Activated CD4-positive, alpha-beta T cell treated with anti-CD3 and anti-CD28 coated beads for 4 hours (primary cell): ENCODE results near the gene ADAM12.

Experiments used
- DNase-seq, 2 donors: peaks; one replicate each; pipeline ENCODE4 v3.0.0-alpha.2; 2020

Gene ADAM12

DNA sequence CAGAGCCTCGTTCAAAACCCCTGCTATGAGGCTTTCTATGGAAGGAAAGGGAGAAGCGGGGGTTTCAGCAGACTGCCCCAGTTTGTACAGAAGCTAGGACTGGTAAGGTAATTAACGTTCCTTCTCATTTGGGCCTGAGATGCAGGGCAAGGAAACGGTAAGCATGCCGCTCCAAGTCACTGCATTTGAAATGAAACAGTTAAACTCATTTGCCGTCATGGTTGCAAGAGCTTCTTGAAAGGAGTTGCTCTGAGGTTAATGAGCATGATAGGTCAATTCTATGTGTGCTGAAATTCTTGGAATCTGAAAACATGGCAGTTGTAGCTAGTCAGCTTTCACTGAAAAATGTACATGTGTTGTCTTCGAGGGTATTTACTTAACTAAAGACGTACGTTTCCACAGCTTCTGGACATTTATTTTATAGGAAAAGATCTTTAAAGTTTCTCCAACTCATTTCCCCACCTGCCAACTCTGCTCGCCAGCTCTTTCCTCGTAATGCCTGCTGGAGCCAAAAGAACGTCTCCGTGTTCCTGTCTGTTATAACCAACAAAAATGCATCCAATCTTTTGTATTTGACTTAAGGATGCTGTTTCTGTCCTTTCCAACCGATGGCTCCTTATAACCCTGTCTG lies 73.3 kb downstream of the ADAM12 start:
- no peak for DNase-seq

DNA sequence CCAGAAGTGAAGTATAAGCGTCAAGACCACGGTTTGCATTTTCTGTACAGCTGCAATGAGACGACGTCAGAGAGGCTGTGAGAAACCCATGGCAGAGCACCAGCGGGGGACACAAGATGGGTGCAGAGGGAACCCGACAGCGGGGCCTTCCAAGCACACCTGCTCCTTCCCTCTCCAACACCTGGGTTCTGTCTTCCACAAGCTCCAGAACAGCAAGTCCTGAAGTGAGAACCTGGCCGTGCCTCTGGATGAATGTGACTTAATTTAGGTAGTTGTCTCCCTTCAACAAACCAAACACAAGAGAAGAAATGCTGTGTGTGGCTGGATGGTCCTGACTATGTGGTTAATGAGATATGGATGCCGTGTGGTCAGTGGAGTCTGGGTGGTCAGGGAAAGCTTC lies 76.1 kb downstream of the ADAM12 start:
- no peak for DNase-seq

DNA sequence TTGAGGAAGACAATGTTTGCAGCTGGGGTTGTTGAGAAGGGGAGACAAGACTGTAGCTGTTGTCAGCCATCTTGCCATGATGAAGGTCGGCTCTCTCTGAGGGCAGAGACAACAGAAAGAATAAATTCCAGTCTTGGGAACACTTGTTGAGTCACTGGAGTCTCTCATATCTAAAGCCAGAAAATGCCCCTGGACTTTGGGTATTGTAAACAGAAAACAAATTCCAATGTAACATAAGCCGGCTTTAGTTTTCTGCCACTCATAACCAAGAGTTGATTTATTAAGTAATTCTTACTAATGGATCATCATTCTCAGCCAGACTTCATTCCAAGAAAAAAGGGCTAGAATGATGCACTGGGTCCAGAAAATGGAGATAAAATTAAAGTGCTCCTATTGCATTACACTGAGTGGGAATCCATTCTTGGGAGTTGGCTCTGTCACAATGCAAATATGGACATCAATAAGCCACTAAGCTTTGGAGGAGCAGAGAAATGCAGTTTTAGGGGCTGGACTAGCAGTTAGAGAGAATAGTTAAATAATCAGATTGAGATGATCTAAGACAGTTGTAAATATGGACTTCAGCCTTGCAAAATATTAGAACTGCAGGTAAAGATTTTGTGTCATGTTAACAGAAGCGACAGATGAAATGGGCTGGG lies 78.9 kb downstream of the ADAM12 start:
- no peak for DNase-seq

DNA sequence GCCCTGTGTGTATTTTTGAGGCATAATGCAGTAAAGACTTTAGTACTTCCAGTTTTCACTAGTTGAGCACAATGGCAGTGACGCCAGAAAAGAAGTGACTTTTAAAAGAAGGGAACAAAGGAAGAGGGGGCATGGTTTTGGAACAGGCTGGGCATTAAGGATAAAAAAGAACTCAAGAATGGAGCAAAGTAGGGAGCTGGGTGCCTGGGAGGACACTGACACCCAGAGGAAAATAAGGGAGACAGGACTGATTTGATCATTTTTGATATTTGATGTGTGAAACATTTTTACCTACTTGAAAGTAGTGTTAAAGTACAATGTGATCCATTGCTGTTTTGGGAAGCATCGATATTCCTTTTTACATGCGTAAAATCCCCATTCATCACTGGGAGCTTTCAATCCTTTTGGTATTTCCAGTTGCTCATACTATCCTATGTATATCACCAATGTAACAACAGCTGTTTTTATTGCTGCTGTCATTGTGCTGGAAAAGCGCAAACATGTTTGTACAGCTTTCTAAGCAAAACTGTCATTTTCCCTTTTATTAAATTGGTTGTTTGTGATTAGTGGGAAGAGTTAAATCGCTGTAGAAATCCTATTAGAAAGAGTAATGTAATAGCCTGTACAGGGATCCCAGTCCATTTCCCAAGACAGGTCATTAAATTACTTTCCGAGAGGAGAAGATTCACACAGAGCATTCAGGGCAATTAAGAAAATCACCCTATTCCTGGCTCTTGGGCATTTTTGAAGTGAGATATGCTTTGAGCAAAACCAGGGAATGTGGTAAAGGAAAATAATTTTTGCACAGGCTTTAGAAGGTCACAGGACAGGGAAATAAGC lies 85.2 kb downstream of the ADAM12 start:
- no peak for DNase-seq

DNA sequence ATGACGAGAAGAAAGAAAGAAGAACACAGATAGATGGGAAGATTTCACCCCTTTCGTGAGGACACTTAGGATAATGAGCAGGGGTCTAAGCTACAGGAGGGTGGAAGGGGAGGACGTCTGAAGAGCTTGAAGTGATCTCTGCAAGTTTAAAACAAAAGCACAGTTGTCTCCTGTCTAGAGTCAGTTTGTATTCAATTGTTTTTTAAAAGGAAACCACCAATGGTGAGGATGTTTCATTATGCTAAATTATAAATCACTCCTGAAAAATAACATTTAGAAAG lies 85.9 kb downstream of the ADAM12 start:
- no peak for DNase-seq

DNA sequence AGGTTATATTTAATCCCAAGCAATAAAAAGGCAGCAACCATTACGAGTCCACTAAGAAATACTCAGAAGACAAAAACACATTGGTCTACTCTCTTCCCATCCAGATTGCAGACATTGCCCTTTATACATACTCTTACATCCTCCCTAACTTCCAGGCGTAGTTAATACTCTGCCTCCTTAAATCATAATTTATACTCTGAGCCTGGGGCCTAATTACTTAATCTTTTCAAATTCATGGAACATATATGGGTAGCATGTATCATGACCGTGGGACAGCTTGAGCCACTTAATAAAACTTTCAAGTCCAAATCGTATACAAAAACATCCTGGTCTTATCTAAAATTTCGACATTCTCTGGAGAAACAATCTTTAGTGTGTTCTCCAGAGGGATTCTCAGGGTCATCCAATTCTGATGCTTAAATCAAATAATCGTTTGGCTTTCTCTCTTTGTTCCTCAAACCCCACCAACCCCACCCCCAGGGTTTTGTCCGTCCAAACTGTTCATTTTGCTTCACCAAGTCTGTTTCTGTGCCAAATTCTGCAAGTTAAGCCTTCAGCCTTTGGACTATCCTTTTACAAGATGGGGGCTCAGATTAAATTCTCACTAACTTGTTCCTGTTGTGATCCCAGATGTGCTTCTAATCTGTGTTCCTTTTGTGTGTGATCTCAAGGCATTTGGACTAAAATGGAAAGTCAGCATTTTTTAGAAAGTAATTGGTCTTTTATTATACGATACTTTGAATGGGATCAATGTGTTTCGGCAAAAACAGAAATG lies 86.4 kb downstream of the ADAM12 start:
- no peak for DNase-seq

DNA sequence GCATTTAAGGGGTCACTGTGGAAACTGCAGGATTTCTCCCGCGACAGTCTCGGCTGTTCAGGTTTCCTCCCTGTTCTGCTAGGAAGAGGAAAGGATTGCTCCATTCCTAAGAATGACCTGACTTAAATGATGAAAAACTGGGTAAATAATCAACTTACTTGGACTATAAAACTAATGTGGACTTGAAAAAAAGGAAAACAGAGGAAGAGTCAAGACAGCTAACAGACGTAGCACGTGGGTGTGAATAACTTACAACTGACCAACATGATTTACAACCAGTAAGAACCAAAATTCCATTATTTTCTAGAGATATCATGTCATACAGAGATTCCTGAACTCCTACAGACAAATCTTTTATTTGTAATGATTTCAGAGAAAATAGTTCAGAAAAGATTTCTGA lies 93.8 kb downstream of the ADAM12 start:
- DNase-seq, result no peak

DNA sequence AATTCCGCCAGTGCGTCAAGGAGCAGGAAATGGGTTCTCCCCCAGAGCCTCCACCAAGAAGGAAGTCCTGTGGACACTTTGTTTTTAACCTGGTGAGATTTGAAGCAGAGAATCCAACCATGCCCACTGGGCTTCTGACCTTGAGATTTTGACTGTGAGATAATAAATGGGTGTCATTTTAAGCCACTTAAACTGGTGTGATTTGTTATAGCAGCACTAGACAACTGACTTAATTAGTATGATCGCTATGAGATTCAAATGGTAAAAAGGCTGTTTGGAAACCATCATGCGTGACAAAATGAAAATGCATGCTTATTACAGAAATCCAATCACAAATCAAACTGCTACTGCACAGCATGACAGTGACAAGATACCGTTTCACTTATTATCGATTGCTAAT lies 98.0 kb downstream of the ADAM12 start:
- no peak for DNase-seq

DNA sequence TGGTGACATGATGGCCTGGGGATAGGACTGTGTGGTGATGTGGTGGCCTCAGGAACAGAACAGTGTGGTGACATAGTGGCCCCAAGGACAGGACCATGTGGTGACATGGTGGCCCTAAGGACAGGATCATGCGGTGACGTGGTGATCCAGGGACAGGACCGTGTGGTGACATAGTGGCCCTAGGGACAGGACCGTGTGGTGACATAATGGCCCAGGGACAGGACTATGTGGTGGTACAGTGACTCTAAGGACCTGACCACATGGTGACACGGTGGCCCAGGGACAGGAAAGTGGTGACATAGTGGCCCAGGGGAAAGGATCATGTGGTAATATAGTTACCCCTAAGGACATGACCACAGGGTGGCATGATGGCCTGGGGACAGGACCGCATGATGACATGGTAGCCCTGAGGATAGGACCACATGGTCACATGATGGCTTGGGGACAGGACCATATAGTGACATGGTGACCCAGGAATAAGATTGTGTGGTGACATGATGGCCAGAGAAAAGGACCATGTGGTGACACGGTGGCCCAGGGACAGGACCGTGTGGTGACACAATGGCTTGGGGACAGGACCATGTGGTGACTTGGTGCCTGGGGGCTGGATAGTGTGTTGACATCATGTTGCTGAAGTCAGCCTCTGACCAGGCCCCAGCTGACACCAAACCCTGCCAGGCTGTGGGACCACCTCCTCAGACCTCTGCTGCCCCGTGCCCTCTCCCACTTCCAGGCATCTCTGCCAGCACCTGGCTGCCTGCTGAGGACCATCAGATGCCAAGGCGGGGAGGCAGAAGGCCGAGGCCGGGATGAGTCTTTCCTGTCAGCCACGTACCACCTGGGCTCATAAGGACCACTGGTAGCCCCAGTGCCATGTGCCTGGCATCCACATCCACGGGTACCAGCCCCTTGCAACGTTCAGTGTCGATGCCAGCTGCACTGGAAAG lies 99.5 kb downstream of the ADAM12 start:
- no peak for DNase-seq

DNA sequence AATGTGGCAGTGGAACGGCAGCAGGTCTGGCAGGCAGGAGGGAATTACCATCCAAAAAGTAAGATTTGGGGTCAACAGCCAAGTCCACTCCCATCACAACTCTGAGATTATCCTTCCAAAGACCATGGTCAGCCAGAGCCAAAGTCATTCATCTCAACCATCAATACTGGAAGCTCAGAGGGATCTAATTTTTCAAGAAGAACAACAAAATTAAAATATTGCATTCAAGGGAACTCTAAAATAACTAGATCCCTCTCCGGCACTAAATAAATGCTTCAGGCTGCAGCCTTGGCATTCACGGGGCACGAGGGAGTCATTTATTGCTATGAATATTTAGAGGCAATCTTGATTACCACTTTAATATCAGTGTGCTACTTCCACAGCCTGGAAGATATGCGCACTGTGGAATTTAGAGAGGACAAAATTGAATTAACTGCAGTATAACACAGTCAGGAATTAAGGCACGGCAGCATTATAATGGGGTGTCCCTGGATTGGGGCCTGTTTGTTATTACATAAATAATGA lies 102.0 kb downstream of the ADAM12 start:
- no peak for DNase-seq

DNA sequence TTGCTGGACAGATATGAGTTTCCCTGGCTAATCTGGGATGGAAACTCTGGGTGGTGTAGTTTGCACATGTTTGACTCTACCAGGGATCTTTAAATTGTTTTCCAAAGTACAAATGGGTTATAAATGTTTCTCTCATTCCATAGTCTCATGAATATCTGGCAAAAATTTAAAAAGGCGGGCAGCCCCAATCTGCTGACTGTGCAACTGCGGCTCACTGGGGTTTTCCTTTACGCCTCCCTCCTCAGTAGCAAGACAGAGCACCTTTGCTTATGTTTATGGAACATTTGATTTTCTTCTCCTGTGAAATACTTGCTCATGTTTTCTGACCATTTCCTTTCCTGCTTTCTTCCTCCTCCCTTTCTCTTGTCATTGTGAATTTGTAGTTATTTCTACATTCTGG lies 105.0 kb downstream of the ADAM12 start:
- DNase-seq, result no peak

DNA sequence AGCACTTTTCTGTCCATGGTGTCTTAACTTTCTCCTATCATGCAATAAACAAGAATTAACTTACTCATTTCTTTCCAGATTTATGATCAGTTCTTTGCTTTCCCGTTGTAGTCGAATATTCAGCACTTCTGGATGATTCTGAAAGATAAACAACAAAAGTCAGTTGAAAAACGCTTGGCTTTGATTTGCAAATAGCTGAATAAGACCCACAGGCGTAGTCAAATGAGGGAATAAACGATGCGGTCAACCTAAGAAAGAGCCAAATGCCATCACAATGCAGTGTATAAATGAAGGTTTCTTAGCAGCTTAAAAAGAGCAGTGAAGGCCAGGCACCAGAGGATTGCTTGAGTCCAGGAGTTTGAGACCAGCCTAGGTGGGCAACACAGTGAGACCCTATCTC lies 109.4 kb downstream of the ADAM12 start:
- no peak for DNase-seq

DNA sequence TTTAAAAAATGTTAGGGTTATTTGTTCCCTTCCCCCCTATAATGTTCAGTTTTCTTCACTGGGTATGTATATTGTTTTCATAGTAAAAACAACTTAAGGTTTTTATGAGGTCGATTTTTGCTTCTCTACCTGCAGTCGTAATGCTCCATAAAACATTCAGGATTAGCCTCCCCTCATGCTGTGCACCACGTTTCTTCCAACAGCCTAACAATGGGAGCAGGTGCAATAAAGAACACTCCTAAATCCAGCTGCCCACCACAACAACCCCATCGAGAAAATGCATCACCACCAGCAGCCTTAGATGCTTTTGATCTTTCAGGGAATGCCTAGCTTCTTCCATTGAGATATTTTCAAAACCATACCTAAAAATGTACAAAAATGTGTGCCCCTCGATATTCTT lies 111.1 kb downstream of the ADAM12 start:
- DNase-seq, result no peak

DNA sequence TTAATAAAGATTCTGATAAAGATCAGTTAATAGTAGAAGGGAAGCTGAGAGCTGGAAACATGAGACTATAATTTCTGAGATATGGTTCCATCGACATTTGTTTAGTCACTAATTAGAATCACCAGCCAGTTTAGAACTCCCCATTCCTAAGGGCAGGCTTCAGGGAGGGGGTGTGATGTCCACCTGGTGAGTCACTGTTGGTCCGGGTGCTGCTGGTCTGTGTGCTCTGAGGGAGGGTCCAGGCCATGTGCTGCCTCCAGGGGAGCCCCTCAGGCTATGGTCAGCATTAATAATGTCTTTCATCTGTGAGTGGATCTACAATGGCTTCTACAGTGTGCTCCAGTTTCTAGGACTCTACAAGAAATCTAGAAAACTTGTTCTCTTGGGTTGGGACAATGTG lies 115.8 kb downstream of the ADAM12 start:
- no peak for DNase-seq

DNA sequence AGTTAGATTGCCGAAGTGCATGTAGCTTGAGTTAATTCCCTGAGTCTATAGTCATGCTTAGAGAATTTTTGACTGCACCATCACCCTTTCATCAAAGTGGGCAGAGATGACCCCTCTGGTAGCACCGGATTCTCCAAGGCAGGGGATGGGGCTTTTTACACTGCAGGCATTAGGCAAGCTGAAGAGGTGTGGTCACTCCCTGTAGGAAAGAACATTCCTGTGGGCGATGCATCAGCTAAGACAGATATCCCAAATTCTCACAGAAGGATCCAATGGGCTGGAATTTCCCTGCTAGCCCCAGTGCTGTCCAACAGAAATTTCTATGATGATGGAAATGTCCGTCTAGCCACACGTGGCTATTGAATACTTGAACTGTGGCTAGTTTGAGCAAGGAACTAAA lies 118.2 kb downstream of the ADAM12 start:
- DNase-seq, result no peak

DNA sequence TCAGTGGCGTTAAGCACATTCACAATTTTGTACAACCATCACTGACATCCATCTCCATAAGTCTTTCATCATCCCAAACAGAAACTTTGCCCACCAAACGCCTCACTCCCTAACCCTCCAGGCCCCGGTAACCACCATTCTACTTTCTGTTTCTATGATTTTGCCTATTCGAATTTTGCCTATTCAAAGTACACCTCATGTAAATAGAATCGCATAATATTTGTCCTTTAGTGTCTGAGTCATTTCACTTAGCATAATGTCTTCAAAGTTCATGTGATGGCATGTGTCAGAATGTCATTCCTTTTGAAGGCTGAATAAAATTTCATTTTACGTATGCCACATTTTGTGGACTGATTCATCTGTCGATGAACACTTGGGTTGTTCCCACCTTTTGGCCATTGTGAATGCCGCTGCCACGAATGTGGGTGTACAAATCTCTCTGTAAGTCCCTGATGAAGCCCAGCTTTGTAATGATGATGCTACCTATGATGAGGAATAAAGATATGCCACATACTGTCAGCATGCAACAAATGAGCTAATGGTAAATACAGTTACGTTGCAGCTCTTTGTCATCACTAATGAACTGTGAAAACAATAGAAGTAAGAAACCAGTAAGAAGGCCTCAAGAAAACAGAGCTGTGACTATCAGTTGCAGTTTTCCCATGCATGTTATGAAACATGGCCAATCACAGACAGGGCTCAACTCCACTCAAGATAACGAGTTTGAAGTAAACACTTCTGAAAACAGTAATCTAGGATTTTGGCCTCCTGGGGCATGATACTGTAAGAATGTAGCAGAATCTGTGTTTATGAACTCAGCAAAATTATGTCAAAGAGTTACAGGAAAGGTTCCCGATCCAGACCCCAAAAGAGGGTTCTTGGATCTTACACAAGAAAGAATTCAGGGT lies 120.0 kb downstream of the ADAM12 start:
- DNase-seq, result no peak

DNA sequence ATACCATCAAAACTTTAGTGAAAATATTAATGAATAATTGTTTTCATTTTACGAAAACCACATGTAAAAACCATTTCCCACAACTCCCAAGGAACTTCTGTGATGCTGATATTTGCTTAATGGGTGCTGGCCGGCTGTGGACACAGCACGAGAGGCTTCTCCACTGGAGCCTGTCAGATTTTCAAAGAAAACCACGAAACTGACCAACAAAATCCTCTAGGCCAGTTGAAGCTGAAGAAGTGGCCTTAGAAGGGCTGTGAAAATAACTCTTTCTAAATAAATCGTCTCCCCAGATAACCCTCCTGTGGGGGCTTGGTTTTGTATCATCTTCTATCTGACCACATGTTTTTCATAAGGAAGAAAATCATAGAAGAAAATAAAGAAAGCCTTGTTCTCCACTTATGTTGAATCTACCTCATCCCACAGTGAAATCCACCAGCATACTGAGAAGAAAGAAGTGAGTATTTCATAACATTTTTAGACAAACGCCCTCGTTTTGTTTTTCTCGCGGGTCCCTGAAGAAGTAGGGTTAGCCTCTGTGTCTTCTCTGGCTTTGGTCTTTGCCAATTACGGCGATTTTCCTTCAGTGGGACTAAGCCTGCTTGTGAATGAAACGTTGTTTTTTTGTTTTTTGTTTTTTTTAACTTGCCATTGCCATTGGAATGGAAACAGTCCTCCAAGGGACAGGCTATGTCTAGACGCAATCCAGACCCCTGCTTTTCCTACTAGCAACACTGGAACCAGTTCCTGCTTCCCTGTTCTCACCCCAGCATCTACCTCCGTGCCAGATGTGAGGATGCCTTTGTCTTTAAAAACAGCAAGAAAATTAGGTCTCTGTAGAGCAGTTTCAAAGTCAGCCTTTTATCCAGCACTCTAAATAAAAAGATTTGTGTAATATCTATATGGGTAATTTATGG lies 123.9 kb downstream of the ADAM12 start:
- DNase-seq, result no peak

DNA sequence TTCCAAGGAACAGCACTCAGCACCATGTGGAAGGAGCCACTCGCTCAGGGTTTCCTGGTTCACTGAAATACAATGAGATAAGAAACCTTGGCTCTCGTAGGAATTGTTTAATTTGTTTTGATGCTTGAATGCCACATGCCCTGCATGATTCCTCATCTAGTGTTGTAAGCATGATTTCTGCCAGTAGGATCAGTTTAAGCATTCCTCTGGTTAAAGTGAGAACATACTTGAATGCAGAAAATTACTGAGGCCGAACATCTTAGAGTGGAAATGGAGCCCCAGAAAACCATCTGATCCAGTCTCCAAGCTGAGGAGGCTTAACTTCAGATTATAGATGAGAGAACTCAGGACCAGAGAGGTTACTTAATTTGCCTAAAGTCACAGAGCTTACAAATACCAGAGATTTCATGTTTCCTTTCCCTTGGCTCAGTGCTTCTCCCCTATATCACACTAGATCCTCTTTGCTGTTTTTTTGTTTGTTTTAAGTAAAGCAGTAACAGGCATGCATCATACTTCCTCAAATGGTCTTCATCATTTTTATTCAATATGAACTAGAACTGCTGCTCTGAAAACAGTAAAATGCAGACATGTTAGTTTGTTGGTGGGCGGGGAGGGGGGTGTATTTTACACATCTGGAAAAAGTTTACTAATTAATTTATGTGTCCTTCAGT lies 125.1 kb downstream of the ADAM12 start:
- no peak for DNase-seq

DNA sequence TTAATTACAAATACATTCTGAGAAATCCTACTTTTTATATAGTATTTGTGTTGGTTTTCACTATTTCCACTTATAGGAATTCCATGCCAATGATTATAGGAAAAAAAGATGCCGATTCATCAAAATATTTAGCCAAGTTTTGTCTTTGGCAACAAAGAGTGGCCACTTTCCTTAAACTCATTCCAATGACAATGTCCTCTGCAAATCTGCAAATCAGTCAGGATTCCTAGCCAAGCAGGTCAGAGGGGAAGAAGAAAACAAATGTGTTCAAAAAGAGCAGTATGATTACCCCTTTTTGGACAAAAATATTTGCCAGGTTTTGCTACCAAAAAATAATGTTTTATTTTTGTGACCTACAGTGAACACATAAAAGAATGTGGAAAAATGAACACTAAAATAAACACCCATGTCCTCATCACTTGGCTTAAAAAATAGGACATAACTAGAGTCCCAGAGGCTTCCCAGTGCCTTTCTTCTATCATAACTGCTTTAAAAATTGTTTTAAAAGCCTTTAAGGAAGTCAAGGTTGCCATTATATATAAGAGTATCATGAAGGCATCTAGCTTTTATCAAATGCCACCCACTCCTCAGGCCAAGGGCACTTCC lies 125.9 kb downstream of the ADAM12 start:
- DNase-seq, result no peak
